Loucy (cell line): ENCODE results near the gene STK38L.

Experiments used
- CTCF ChIP-seq: fragments of 200-600 bp; sonication (generic); conservative IDR thresholded peaks from 2 replicates; pipeline ENCODE4 v1.5.1; 2014; ENCODE audit warnings: mild to moderate bottlenecking, antibody characterized with exemption, low read length
- EZH2phosphoT487 ChIP-seq: fragments of 200-600 bp; IDR thresholded peaks from 2 replicates; pipeline ENCODE4 v1.6.1; 2018; ENCODE audit warnings: antibody characterized with exemption, mild to moderate bottlenecking, moderate library complexity, borderline replicate concordance

- TF ChIP-seq CTCF (no peak), EZH2phosphoT487 (no peak)
Observed at GRCh38 chr12:27319848-27320247, 75.8 kb downstream of the STK38L start.
